Epithelial cell of esophagus (primary cell): ENCODE data around the gene HHAT.
A peak's percentile ranks its signal among the peaks of the same experiment; 100 is the strongest.

Experiments used
- DNase-seq: peaks from one replicate; pipeline ENCODE4 v3.0.0; 2010; ENCODE audit warnings: low read depth
- H3K4me3 ChIP-seq: 2 replicates; pipeline ENCODE4 v1.5.1; 2011; ENCODE audit warnings: mild to moderate bottlenecking, low read length, control low read depth
- TF ChIP-seq, protein P1 (sequence below): IDR thresholded peaks from 2 replicates; pipeline ENCODE4 v1.5.1; 2011; ENCODE audit warnings: low read depth, mild to moderate bottlenecking, low read length, control low read depth, inconsistent platforms; ENCODE audit not compliant: insufficient read depth; ENCODE audit errors: missing control alignments

The HHAT gene

GRCh38 chr1:210477328-210477924, 148.7 kb downstream of the HHAT start:
- H3K4me3 ChIP-seq: no peak overlapping the region
- peak; percentile 15 for DNase-seq
- TF ChIP-seq, protein P1, sequence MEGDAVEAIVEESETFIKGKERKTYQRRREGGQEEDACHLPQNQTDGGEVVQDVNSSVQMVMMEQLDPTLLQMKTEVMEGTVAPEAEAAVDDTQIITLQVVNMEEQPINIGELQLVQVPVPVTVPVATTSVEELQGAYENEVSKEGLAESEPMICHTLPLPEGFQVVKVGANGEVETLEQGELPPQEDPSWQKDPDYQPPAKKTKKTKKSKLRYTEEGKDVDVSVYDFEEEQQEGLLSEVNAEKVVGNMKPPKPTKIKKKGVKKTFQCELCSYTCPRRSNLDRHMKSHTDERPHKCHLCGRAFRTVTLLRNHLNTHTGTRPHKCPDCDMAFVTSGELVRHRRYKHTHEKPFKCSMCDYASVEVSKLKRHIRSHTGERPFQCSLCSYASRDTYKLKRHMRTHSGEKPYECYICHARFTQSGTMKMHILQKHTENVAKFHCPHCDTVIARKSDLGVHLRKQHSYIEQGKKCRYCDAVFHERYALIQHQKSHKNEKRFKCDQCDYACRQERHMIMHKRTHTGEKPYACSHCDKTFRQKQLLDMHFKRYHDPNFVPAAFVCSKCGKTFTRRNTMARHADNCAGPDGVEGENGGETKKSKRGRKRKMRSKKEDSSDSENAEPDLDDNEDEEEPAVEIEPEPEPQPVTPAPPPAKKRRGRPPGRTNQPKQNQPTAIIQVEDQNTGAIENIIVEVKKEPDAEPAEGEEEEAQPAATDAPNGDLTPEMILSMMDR: peak; percentile 3

DNA sequence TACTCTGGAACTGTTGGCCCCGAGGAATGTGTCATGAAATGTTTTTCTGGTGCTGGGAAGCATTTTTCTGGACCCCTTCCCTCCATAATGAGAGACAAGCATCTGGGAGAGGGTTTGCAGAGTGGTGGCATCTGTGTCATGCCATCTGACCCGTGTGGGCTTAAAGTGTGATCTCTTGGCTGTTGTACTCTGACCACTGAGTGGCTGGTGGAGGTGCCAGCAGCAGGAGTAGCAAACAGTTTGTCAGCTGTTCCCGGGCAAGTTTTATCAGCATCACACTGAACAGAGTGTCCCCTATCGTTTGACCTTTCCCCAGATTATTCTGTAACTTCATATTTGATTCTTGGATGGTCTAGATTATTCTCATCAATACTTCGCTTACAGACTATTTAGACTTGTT, 150.1 kb downstream of the HHAT start:
- TF ChIP-seq, protein P1: no peak
- no peak for DNase-seq

GRCh38 chr1:210482491-210482890, 153.8 kb downstream of the HHAT start:
- TF ChIP-seq, protein P1: no peak
- no peak for DNase-seq

More for the DNA sequence above, 150.1 kb downstream of the HHAT start:
- H3K4me3 ChIP-seq: no peak overlapping the region

DNA sequence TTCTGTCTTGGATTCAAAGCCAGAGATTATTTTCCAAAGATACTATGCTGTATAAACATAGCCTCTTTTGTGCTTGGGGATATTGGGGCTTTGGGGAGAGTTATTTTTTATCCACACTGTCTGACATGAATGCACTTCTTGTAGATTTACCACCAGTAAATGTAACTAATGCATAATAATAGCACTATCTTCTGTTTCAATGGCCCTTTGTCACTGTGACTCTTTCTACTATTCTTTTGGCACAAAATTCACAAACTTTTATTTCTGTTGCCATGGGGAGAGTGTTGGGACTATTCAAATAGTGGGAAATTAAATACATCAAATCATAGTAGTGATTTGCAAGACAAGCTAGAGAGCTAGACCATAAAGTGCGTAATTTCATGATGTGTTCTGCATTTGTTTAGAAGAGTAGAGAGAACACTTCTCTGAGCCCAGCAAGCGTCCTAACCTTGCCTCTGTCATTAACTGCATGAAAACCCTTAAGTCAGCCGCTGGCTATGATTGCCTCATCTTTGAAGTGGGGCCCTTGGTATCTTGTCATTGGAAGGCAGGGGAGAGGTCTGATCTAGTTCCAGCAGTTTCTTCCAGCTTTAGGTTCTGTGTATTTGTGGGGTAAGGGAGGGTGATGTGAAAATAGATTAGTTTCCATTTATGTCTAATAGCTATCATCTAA, 154.4 kb downstream of the HHAT start:
- DNase-seq: no peak
- TF ChIP-seq, protein P1: no peak
- no peak overlapping the region for H3K4me3 ChIP-seq

More at GRCh38 chr1:210482491-210482890, 153.8 kb downstream of the HHAT start:
- H3K4me3 ChIP-seq: no peak overlapping the region

DNA sequence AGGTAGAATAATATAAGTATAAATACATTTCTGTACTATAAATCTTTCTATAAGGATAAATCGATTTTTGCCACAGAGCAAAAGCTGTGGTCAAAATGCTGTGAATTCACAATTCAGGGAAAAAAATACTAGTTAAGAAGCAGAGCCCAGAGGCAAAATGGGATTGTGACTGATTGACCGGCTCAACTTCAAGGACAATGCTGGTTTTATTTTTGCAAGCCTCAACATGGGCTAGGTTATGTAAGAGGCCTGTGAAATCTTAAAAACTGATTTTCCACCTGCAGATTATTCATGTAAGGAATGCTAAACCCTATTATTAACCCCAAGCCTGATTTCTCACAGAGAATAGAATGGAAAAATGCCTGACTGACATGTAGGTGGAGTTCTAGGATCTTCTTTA, 155.1 kb downstream of the HHAT start:
- TF ChIP-seq, protein P1: no peak
- no peak overlapping the region for H3K4me3 ChIP-seq
- DNase-seq: peak; percentile 30

GRCh38 chr1:210487021-210487420, 158.3 kb downstream of the HHAT start:
- TF ChIP-seq, protein P1: no peak
- no peak overlapping the region for H3K4me3 ChIP-seq
- DNase-seq: no peak

DNA sequence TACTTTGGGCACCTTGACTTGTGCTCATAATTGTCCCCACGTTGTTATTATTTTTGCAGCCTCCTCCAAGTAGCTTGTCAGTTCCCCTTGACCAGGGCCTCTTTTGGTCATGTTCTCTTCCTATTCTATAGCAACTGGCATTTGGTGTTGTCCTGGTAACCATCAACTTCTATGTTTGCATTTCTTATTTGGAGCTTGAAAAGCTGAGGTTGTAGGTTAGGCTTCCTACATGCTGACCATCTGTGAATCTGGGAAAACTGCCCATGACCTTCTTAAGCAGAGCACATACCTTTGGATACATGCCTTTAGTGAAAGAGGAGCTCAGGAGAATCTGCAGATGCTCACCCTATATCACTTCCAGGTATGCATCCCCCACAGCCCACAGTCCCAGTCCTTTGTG, 160.8 kb downstream of the HHAT start:
- H3K4me3 ChIP-seq: no peak overlapping the region
- no peak for DNase-seq
- TF ChIP-seq, protein P1: no peak
